ENCODE measurements around the gene BCL2L13. TPM values are rescaled to one million over a fixed set of nuclear protein-coding genes. Genes with fewer than 3 reads are reported as not detected.

The BCL2L13 gene
- total RNA-seq, 1 experiment from 2014 or later: 38.1 TPM

- no peaks in the 10 kb centered on the region for H3K9me3 Mint-ChIP-seq
- H3K27ac Mint-ChIP-seq: peak overlapping the region; percentile 80
- H3K27me3 Mint-ChIP-seq (ENCODE audit: low read depth): no peaks in the 10 kb centered on the region
- ChIA-PET CTCF (no interaction called here), POLR2A (no interaction called here)
- ATAC-seq (no peak), DNase-seq (ENCODE audit: low spot score) (no peak)
- TF ChIP-seq ZSCAN18 (CRISPR knock-in tag; IDR thresholded peaks at IDR 0.05): no peak
- TF ChIP-seq ZNF416 (CRISPR knock-in tag; IDR thresholded peaks at IDR 0.05): no peak
- no peak for TF ChIP-seq ARID4B (CRISPR knock-in tag; IDR thresholded peaks at IDR 0.05; ENCODE audit: borderline replicate concordance)
- no peak for TF ChIP-seq CTCF (IDR thresholded peaks at IDR 0.05)
- no peak for TF ChIP-seq GTF2I (CRISPR knock-in tag; conservative IDR thresholded peaks at IDR 0.05)
- TF ChIP-seq ATF6 (CRISPR knock-in tag; IDR thresholded peaks at IDR 0.05): no peak
- no peak for TF ChIP-seq CREB1 (CRISPR knock-in tag; IDR thresholded peaks at IDR 0.05)
- TF ChIP-seq TP53 (CRISPR knock-in tag; IDR thresholded peaks at IDR 0.05): no peak
- no peak for TF ChIP-seq TCF7 (CRISPR knock-in tag; IDR thresholded peaks at IDR 0.05; ENCODE audit: low read depth)
- TF ChIP-seq NFATC4 (CRISPR knock-in tag; IDR thresholded peaks at IDR 0.05): no peak
- no peak for TF ChIP-seq KAT7 (CRISPR knock-in tag; IDR thresholded peaks at IDR 0.05; ENCODE audit: borderline replicate concordance)
- TF ChIP-seq IRF2 (CRISPR knock-in tag; IDR thresholded peaks at IDR 0.05; ENCODE audit: borderline replicate concordance, low read depth): no peak
- TF ChIP-seq ATF2 (CRISPR knock-in tag; IDR thresholded peaks at IDR 0.05; ENCODE audit: borderline replicate concordance, low read depth): no peak
- no peak for TF ChIP-seq OVOL2 (CRISPR knock-in tag; IDR thresholded peaks at IDR 0.05; ENCODE audit: borderline replicate concordance)
- no peak for TF ChIP-seq SMAD3 (CRISPR knock-in tag; IDR thresholded peaks at IDR 0.05; ENCODE audit: borderline replicate concordance)
- TF ChIP-seq FOXK1 (CRISPR knock-in tag; IDR thresholded peaks at IDR 0.05): no peak
- TF ChIP-seq, protein P1, sequence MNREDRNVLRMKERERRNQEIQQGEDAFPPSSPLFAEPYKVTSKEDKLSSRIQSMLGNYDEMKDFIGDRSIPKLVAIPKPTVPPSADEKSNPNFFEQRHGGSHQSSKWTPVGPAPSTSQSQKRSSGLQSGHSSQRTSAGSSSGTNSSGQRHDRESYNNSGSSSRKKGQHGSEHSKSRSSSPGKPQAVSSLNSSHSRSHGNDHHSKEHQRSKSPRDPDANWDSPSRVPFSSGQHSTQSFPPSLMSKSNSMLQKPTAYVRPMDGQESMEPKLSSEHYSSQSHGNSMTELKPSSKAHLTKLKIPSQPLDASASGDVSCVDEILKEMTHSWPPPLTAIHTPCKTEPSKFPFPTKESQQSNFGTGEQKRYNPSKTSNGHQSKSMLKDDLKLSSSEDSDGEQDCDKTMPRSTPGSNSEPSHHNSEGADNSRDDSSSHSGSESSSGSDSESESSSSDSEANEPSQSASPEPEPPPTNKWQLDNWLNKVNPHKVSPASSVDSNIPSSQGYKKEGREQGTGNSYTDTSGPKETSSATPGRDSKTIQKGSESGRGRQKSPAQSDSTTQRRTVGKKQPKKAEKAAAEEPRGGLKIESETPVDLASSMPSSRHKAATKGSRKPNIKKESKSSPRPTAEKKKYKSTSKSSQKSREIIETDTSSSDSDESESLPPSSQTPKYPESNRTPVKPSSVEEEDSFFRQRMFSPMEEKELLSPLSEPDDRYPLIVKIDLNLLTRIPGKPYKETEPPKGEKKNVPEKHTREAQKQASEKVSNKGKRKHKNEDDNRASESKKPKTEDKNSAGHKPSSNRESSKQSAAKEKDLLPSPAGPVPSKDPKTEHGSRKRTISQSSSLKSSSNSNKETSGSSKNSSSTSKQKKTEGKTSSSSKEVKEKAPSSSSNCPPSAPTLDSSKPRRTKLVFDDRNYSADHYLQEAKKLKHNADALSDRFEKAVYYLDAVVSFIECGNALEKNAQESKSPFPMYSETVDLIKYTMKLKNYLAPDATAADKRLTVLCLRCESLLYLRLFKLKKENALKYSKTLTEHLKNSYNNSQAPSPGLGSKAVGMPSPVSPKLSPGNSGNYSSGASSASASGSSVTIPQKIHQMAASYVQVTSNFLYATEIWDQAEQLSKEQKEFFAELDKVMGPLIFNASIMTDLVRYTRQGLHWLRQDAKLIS (CRISPR knock-in tag; IDR thresholded peaks at IDR 0.05; ENCODE audit: borderline replicate concordance): no peak
- H3K4me3 Mint-ChIP-seq: no peak overlapping the region
- peaks cover 8% of the 10 kb centered on the region for H3K4me1 Mint-ChIP-seq
- no peaks in the 10 kb centered on the region; the same call in 1 of the 2 replicates for H3K36me3 Mint-ChIP-seq
These were observed 56.2 kb downstream of the BCL2L13 start for GRCh38 chr22:17694752-17695151.
